OCI-LY3 (cell line): Measurements from ENCODE around the gene BORCS8.

Experiments
- H2AFZ ChIP-seq: fragments of 200-600, 300-600 bp; shearing (Covaris generic); 2 replicates; pipeline ENCODE4 v1.6.0; 2014; ENCODE audit warnings: antibody characterized with exemption, low read depth, low read length
- H3K27ac ChIP-seq: fragments of 200-600, 300-600 bp; sonication (generic); 2 replicates; pipeline ENCODE4 v1.5.1; 2014; ENCODE audit warnings: mild to moderate bottlenecking, low read length, moderate library complexity, mixed read lengths
- H3K27me3 ChIP-seq: fragments of 200-600, 300-600 bp; sonication (generic); 2 replicates; pipeline ENCODE4 v1.6.1; 2014; ENCODE audit warnings: low read depth, low read length, mixed read lengths
- H3K36me3 ChIP-seq: fragments of 200-600, 300-600 bp; sonication (generic); replicated peaks from 2 replicates; pipeline ENCODE3; 2014; ENCODE audit warnings: low read depth, low read length, mixed read lengths
- H3K4me1 ChIP-seq: fragments of 300-600, 200-600 bp; sonication (generic); 2 replicates; pipeline ENCODE4 v1.6.1; 2014; ENCODE audit warnings: low read length, mixed read lengths
- H3K4me2 ChIP-seq: fragments of 200-600, 300-600 bp; sonication (generic); 2 replicates; pipeline ENCODE4 v1.6.1; 2014; ENCODE audit warnings: low read length, mixed read lengths
- H3K4me3 ChIP-seq: fragments of 300-600, 200-600 bp; sonication (generic); 2 replicates; pipeline ENCODE4 v1.5.1; 2014; ENCODE audit warnings: antibody characterized with exemption, mild to moderate bottlenecking, low read length, moderate library complexity
- H3K79me2 ChIP-seq: fragments of 300-600, 200-600 bp; shearing (Covaris generic); 2 replicates; pipeline ENCODE4 v1.6.1; 2014; ENCODE audit warnings: mild to moderate bottlenecking, low read length, mixed read lengths
- H3K9ac ChIP-seq: fragments of 300-600, 200-600 bp; shearing (Covaris generic); 2 replicates; pipeline ENCODE4 v1.6.0; 2014; ENCODE audit warnings: mild to moderate bottlenecking, low read length, moderate library complexity
- H3K9me3 ChIP-seq: fragments of 200-600, 300-600 bp; shearing (Covaris generic); 2 replicates; pipeline ENCODE4 v1.6.1; 2014; ENCODE audit warnings: low read length, mixed read lengths; ENCODE audit not compliant: insufficient read depth
- H4K20me1 ChIP-seq: fragments of 200-600, 300-600 bp; sonication (generic); 2 replicates; pipeline ENCODE4 v1.6.1; 2016; ENCODE audit warnings: low read length, mixed read lengths; ENCODE audit not compliant: insufficient read depth
- EZH2phosphoT487 ChIP-seq: fragments of 200-600 bp; shearing (Covaris generic); IDR thresholded peaks from 2 replicates; pipeline ENCODE4 v1.6.1; 2018; ENCODE audit warnings: antibody characterized with exemption, mixed run types, low read depth
- TF ChIP-seq, protein P1 (sequence below): fragments of 200-600, 300-600 bp; sonication (generic); IDR thresholded peaks from 2 replicates; pipeline ENCODE4 v1.5.1; 2014; ENCODE audit warnings: antibody characterized with exemption, low read length, low read depth

Gene BORCS8

GRCh38 chr19:19134687-19135158 is 57.2 kb downstream of the BORCS8 start:
- no peaks in the 10 kb centered on the region for H3K27me3 ChIP-seq
- H2AFZ ChIP-seq, result no peak overlapping the region
- peaks cover 32% of the 10 kb centered on the region for H3K36me3 ChIP-seq
- no peak overlapping the region for H3K4me2 ChIP-seq
- no peak overlapping the region for H3K4me3 ChIP-seq
- TF ChIP-seq, protein P1, sequence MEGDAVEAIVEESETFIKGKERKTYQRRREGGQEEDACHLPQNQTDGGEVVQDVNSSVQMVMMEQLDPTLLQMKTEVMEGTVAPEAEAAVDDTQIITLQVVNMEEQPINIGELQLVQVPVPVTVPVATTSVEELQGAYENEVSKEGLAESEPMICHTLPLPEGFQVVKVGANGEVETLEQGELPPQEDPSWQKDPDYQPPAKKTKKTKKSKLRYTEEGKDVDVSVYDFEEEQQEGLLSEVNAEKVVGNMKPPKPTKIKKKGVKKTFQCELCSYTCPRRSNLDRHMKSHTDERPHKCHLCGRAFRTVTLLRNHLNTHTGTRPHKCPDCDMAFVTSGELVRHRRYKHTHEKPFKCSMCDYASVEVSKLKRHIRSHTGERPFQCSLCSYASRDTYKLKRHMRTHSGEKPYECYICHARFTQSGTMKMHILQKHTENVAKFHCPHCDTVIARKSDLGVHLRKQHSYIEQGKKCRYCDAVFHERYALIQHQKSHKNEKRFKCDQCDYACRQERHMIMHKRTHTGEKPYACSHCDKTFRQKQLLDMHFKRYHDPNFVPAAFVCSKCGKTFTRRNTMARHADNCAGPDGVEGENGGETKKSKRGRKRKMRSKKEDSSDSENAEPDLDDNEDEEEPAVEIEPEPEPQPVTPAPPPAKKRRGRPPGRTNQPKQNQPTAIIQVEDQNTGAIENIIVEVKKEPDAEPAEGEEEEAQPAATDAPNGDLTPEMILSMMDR, result no peak
- no peak for TF ChIP-seq EZH2phosphoT487
- H3K9me3 ChIP-seq, result peaks cover 13% of the 10 kb centered on the region; the same call in 1 of the 2 replicates
- H3K4me1 ChIP-seq, result peaks cover 11% of the 10 kb centered on the region
- H3K27ac ChIP-seq, result no peak overlapping the region
- H3K79me2 ChIP-seq, result peaks cover 17% of the 10 kb centered on the region
- no peaks in the 10 kb centered on the region for H4K20me1 ChIP-seq
- H3K9ac ChIP-seq, result no peak overlapping the region

GRCh38 chr19:19133985-19134384 is 58.0 kb downstream of the BORCS8 start:
- TF ChIP-seq, protein P1, result no peak
- no peak for TF ChIP-seq EZH2phosphoT487
- no peaks in the 10 kb centered on the region for H3K27me3 ChIP-seq
- H3K4me3 ChIP-seq, result no peak overlapping the region
- H3K27ac ChIP-seq, result no peak overlapping the region
- H3K79me2 ChIP-seq, result peaks cover 17% of the 10 kb centered on the region
- H3K4me1 ChIP-seq, result peaks cover 11% of the 10 kb centered on the region
- no peak overlapping the region for H3K4me2 ChIP-seq
- no peak overlapping the region for H2AFZ ChIP-seq
- no peak overlapping the region for H3K9ac ChIP-seq
- peaks cover 35% of the 10 kb centered on the region for H3K36me3 ChIP-seq
- peaks cover 13% of the 10 kb centered on the region; the same call in 1 of the 2 replicates for H3K9me3 ChIP-seq
- H4K20me1 ChIP-seq, result no peaks in the 10 kb centered on the region

GRCh38 chr19:19132912-19133311 is 59.0 kb downstream of the BORCS8 start:
- Histone ChIP-seq H3K4me3 (no peak overlapping the region), H3K4me1 (peaks cover 7% of the 10 kb centered on the region), H3K27ac (no peak overlapping the region), H3K9me3 (peaks cover 13% of the 10 kb centered on the region; the same call in 1 of the 2 replicates), H3K9ac (no peak overlapping the region), H3K36me3 (peaks cover 40% of the 10 kb centered on the region), H3K27me3 (no peaks in the 10 kb centered on the region), H3K4me2 (no peak overlapping the region), H4K20me1 (no peaks in the 10 kb centered on the region), H2AFZ (no peak overlapping the region), H3K79me2 (peaks cover 15% of the 10 kb centered on the region)
- TF ChIP-seq, protein P1, result no peak
- TF ChIP-seq EZH2phosphoT487, result no peak

GRCh38 chr19:19131989-19132388 is 60.0 kb downstream of the BORCS8 start:
- Histone ChIP-seq H3K9ac (no peak overlapping the region), H3K27me3 (no peaks in the 10 kb centered on the region), H3K79me2 (peaks cover 6% of the 10 kb centered on the region), H3K9me3 (peaks cover 13% of the 10 kb centered on the region; the same call in 1 of the 2 replicates), H2AFZ (no peak overlapping the region), H4K20me1 (no peaks in the 10 kb centered on the region), H3K27ac (no peak overlapping the region), H3K4me2 (no peak overlapping the region), H3K4me3 (no peak overlapping the region), H3K4me1 (no peaks in the 10 kb centered on the region), H3K36me3 (peaks cover 41% of the 10 kb centered on the region)
- TF ChIP-seq EZH2phosphoT487, result no peak
- TF ChIP-seq, protein P1, result no peak
